ENCODE results near the gene DEPDC5.
A peak's percentile ranks its signal among the peaks of the same experiment; 100 is the strongest.

Gene DEPDC5

GRCh38 chr22:31945971-31946680, 192.3 kb downstream of the DEPDC5 start:
- Mint-ChIP-seq H3K4me3 (no peak overlapping the region), H3K27ac (no peak overlapping the region), H3K9me3 (no peaks in the 10 kb centered on the region), H3K36me3 (peaks cover 2% of the 10 kb centered on the region), H3K27me3 (no peaks in the 10 kb centered on the region), H3K4me1 (peaks cover 5% of the 10 kb centered on the region)
- ATAC-seq (ENCODE audit: low read depth) (no peak), DNase-seq (ENCODE audit: low spot score in 2 of 2) (no peak)

GRCh38 chr22:31947296-31947695, 193.5 kb downstream of the DEPDC5 start:
- no peaks in the 10 kb centered on the region for H3K9me3 Mint-ChIP-seq
- DNase-seq (ENCODE audit: low spot score in 2 of 2) (peak in 1 of 2 donors; percentile 45), ATAC-seq (ENCODE audit: low read depth) (peak; percentile 30)
- no peaks in the 10 kb centered on the region for H3K27me3 Mint-ChIP-seq
- H3K4me3 Mint-ChIP-seq: no peak overlapping the region
- H3K27ac Mint-ChIP-seq: peak overlapping the region; percentile 31
- H3K4me1 Mint-ChIP-seq: peaks cover 12% of the 10 kb centered on the region
- H3K36me3 Mint-ChIP-seq: peaks cover 2% of the 10 kb centered on the region

- H3K36me3 Mint-ChIP-seq: peaks cover 2% of the 10 kb centered on the region
- DNase-seq (ENCODE audit: low spot score in 2 of 2) (no peak), ATAC-seq (ENCODE audit: low read depth) (no peak)
- no peaks in the 10 kb centered on the region for H3K27me3 Mint-ChIP-seq
- H3K27ac Mint-ChIP-seq: peak overlapping the region; percentile 38
- H3K9me3 Mint-ChIP-seq: no peaks in the 10 kb centered on the region
- no peak overlapping the region for H3K4me3 Mint-ChIP-seq
- H3K4me1 Mint-ChIP-seq: peaks cover 12% of the 10 kb centered on the region
Measured at GRCh38 chr22:31948002-31948401, 194.2 kb downstream of the DEPDC5 start.

- no peaks in the 10 kb centered on the region for H3K27me3 Mint-ChIP-seq
- no peaks in the 10 kb centered on the region for H3K9me3 Mint-ChIP-seq
- ATAC-seq (ENCODE audit: low read depth) (no peak), DNase-seq (ENCODE audit: low spot score in 2 of 2) (no peak)
- peaks cover 2% of the 10 kb centered on the region for H3K36me3 Mint-ChIP-seq
- H3K4me3 Mint-ChIP-seq: no peak overlapping the region
- H3K4me1 Mint-ChIP-seq: peaks cover 25% of the 10 kb centered on the region
- H3K27ac Mint-ChIP-seq: no peak overlapping the region
Measured at GRCh38 chr22:31950226-31950625, 196.4 kb downstream of the DEPDC5 start.

GRCh38 chr22:31951194-31952093, 197.6 kb downstream of the DEPDC5 start:
- H3K4me1 Mint-ChIP-seq: peaks cover 25% of the 10 kb centered on the region
- H3K27me3 Mint-ChIP-seq: no peaks in the 10 kb centered on the region
- ATAC-seq (ENCODE audit: low read depth) (no peak), DNase-seq (ENCODE audit: low spot score in 2 of 2) (no peak)
- peaks cover 9% of the 10 kb centered on the region for H3K36me3 Mint-ChIP-seq
- peak overlapping the region; percentile 71 for H3K27ac Mint-ChIP-seq
- H3K9me3 Mint-ChIP-seq: no peaks in the 10 kb centered on the region
- H3K4me3 Mint-ChIP-seq: no peak overlapping the region

- Mint-ChIP-seq H3K27ac (no peak overlapping the region), H3K9me3 (no peaks in the 10 kb centered on the region), H3K27me3 (no peaks in the 10 kb centered on the region), H3K4me3 (no peak overlapping the region), H3K4me1 (peaks cover 24% of the 10 kb centered on the region), H3K36me3 (peaks cover 15% of the 10 kb centered on the region)
- DNase-seq (ENCODE audit: low spot score in 2 of 2): no peak
- no peak for ATAC-seq (ENCODE audit: low read depth)
Measured at GRCh38 chr22:31952094-31952401, 198.2 kb downstream of the DEPDC5 start.

GRCh38 chr22:31952472-31952871, 198.7 kb downstream of the DEPDC5 start:
- DNase-seq (ENCODE audit: low spot score in 2 of 2): no peak
- H3K36me3 Mint-ChIP-seq: peaks cover 15% of the 10 kb centered on the region

GRCh38 chr22:31953261-31953660, 199.4 kb downstream of the DEPDC5 start:
- Mint-ChIP-seq H3K36me3 (peaks cover 13% of the 10 kb centered on the region), H3K4me3 (no peak overlapping the region), H3K27ac (no peak overlapping the region), H3K4me1 (peaks cover 20% of the 10 kb centered on the region), H3K27me3 (no peaks in the 10 kb centered on the region), H3K9me3 (no peaks in the 10 kb centered on the region)
- no peak for DNase-seq (ENCODE audit: low spot score in 2 of 2)
- no peak for ATAC-seq (ENCODE audit: low read depth)

More at GRCh38 chr22:31952472-31952871, 198.7 kb downstream of the DEPDC5 start:
- peaks cover 20% of the 10 kb centered on the region for H3K4me1 Mint-ChIP-seq
- ATAC-seq (ENCODE audit: low read depth): no peak
- no peak overlapping the region for H3K4me3 Mint-ChIP-seq
- H3K27ac Mint-ChIP-seq: no peak overlapping the region
- H3K9me3 Mint-ChIP-seq: no peaks in the 10 kb centered on the region
- no peaks in the 10 kb centered on the region for H3K27me3 Mint-ChIP-seq

- Mint-ChIP-seq H3K9me3 (no peaks in the 10 kb centered on the region), H3K4me3 (no peak overlapping the region), H3K4me1 (peaks cover 20% of the 10 kb centered on the region), H3K36me3 (peaks cover 17% of the 10 kb centered on the region), H3K27me3 (no peaks in the 10 kb centered on the region), H3K27ac (no peak overlapping the region)
- DNase-seq (ENCODE audit: low spot score in 2 of 2) (no peak), ATAC-seq (ENCODE audit: low read depth) (no peak)
Measured at GRCh38 chr22:31954535-31955523, 201.0 kb downstream of the DEPDC5 start.

- H3K36me3 Mint-ChIP-seq: peaks cover 17% of the 10 kb centered on the region
- no peaks in the 10 kb centered on the region for H3K27me3 Mint-ChIP-seq
- no peak for ATAC-seq (ENCODE audit: low read depth)
- H3K4me1 Mint-ChIP-seq: peaks cover 20% of the 10 kb centered on the region
- no peaks in the 10 kb centered on the region for H3K9me3 Mint-ChIP-seq
- no peak overlapping the region for H3K4me3 Mint-ChIP-seq
- no peak for DNase-seq (ENCODE audit: low spot score in 2 of 2)
- H3K27ac Mint-ChIP-seq: no peak overlapping the region
Measured at GRCh38 chr22:31956360-31956759, 202.5 kb downstream of the DEPDC5 start.

All from memory B cell (primary cell).